GM12801 (cell line): ENCODE measurements around the gene KRT9.

Experiments
- CTCF ChIP-seq: IDR thresholded peaks from one replicate; pipeline ENCODE4 v1.5.1; 2011; ENCODE audit warnings: control low read depth; ENCODE audit not compliant: insufficient read length; ENCODE audit errors: extremely low read depth

The KRT9 gene

GRCh38 chr17:41532947-41533570 is 38.8 kb downstream of the KRT9 start:
- no peak for TF ChIP-seq CTCF

GRCh38 chr17:41531993-41532392 is 39.9 kb downstream of the KRT9 start:
- no peak for TF ChIP-seq CTCF

- no peak for TF ChIP-seq CTCF
Measured at GRCh38 chr17:41530062-41531048, 41.5 kb downstream of the KRT9 start.

- TF ChIP-seq CTCF, result no peak
Measured at GRCh38 chr17:41529491-41529915, 42.4 kb downstream of the KRT9 start.

GRCh38 chr17:41528959-41529353 is 42.9 kb downstream of the KRT9 start:
- TF ChIP-seq CTCF, result no peak

GRCh38 chr17:41527063-41528023 is 44.5 kb downstream of the KRT9 start:
- TF ChIP-seq CTCF, result no peak

- no peak for TF ChIP-seq CTCF
Measured at GRCh38 chr17:41524261-41524660, 47.6 kb downstream of the KRT9 start.
